ENCODE data around the gene EVC2.
"Not testable (repeated sequence)": the region's sequence is repeated elsewhere in the genome, so short reads cannot be mapped to it uniquely, and the experiment has no call there.

The EVC2 gene

DNA sequence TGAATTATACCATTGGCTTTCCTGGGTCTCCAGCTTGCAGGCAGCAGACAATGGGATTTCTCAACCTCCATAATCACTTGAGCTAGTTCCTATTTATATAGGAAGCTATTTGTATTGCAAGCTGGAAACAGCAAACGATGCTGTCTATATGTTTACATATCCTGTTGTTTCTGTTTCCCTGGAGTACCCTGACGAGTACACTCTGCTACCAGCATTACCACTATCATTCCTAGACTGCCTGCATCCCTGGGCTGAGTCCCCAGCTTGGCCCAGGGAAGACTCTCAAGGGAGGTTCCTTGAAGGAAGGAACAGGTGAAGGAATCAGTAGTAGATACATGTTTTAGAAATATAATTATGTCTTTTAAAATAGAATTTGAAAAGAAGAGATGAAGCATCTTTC lies 81.4 kb downstream of the EVC2 start:
- no peak for DNase-seq (ENCODE audit: low spot score)

DNA sequence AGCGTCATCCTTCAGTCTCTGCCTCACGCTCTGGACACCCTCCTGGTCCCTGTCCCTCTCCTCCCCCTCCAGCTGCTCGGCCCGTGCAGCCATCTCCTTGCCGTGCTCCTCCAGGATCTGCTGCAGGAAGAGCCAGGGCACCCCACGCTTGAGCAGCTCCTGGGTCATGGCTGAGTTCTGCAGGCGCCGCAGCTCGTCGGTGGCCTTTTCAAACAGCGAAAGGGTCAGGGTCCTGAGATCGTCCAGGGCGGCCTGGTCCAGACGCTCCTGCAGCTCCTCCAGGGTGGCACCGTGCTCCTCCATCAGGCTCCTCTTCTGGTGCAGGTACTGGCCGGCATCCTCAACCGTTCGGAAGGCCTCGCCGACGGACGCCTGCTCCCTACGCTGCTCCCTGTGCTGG lies 85.8 kb downstream of the EVC2 start:
- no peak for DNase-seq (ENCODE audit: low spot score)

DNA sequence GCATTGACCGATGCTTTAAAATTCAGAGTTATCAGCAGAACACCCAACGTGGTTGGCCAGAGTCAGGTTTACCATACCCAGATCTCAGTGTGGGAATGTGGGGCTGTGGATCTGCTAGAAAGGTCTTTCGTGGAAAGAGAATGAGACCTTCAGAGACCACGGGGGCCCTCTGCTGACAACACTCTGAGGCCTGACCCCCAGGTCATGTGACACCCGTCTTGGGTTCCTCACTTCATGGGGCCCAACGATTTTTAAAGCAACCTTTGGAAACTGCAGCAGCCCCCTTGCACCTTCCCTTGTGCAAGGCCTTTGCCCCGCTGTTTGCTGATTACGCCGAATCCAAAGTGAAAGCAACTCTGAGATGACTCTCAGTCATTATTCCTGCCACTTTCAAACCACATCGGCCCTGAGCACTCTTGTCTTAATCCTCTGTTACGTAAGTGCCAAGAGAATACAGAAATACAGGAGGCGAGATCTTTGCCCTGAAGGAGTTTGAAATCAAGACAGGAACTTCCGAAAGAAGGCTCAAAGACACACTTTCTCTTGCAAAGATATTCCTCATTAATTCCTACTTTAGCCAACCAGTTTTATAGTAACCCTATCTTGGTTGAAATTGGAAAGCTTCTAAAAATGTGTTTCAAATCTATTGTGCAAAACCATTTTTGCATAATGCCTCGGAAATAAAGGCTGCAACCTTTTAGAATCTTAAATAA lies 88.3 kb downstream of the EVC2 start:
- no peak for DNase-seq (ENCODE audit: low spot score)

DNA sequence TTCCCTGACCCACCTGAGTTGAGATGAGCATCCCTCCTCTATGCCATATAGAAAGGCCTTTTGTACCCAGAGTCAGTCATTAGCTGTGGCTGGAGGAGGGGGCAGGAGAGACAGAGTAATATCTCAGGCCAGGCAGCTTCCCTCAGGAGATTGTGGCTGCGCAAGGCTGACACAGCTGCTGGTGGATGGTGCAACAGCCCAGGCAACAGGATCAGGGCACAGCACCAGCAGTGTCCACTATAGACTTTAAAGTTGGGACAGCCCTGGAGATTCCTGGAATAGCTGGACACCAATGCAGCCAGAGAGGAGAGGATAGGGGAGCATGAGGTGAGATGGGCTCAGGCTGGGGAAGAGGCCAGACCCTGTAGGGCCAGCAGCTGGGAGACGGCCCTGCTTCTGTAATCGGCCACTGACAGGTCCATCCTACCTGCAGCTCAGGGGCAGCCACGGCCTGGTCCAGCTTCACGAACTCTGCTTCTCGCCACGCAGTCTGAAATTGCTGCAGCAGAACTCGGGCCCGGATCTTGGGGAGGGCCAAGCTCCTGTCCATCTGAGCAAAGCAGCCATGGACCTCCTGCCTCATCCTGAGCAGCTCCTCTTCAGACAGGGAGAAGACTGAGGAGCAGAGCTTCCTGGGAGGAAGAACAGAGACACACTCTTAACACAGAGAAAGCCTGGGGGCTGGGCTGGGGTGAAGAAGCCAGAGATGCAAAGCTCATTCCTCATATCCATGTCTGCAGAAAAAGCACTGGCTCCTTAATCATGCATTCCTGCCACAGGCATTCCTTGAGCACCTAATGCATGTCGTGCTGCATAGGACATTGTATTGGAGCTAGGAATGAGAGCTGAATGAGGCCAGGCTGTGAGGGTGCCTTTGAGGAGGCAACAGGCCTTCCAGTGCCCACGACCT lies 90.1 kb downstream of the EVC2 start:
- DNase-seq (ENCODE audit: low spot score) = no peak

DNA sequence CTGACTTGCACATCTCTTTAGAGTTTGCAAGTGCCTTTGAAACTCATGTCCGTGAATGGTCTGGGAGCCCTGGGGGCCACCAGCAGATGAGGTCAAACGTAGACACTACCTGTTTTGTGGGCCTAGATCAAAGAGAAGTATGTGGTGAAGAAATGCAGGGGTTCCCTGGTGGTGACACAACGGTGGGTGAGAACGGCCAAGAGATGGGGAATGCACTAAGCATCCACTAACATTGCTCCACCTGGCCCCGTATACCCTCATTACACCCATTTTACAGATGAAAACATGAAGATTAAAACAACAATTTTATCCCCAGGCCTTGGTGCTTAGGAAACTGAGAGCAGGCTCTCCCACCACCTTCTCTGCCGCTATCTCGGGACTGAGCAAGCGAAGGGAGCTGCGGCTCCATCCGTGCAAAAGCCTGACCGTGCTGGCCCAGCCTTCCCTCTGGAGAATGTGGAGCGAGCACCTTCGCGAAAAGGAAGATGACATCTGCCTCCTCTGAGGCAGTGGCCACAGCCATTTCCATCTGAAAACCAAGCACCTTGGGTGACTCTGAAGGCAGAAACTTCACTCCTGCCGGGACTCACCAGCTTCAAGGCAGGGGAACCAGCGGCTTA lies 91.9 kb downstream of the EVC2 start:
- no peak for DNase-seq (ENCODE audit: low spot score)

DNA sequence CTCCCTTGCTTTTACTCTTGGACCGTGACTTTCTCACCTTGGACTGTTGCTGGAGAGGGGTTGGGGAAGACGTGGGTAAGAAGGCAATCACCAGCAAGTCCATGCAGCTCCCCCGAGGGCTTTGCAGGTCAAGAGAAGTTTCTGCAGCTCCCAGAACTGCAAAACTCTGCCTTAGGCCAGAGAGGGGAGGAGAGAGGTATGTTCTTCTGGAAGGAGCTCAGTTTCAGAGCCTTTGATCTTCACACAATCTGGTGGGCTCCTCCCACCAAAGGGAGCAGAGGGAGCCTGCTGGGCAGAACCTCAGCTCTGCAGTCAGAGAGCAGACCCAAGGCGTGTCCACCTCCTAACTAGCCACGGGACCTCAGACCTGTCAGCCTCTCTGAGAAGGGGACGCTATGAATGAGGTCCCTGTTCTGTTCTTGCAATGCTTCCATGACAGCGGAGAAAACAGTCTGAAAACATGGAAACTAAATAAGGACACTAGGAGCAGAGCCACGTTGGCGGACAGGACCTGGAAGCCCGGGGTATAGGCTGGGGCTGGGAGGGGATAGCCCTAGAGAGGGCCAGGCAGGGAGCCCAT lies 92.8 kb downstream of the EVC2 start:
- no peak for DNase-seq (ENCODE audit: low spot score)

DNA sequence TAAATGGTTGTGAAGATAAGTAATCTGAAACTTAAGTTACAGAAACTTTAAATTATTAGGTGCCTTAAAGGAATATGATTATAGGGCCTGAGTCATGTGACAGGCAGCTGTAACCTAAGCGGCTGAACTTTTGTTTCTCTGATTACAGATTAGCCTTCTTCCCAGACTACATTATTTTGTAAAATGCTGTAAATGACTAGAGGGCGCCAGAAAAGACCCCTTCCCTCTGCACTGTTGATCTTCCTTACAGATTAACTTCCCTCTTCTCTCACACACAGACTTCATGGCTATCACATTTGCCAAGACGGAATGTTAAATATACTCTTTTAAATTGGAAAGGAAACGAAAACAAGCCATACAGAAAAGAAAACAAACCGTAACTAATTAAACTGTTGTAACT lies 96.6 kb downstream of the EVC2 start:
- peak; percentile 19 for DNase-seq (ENCODE audit: low spot score)

DNA sequence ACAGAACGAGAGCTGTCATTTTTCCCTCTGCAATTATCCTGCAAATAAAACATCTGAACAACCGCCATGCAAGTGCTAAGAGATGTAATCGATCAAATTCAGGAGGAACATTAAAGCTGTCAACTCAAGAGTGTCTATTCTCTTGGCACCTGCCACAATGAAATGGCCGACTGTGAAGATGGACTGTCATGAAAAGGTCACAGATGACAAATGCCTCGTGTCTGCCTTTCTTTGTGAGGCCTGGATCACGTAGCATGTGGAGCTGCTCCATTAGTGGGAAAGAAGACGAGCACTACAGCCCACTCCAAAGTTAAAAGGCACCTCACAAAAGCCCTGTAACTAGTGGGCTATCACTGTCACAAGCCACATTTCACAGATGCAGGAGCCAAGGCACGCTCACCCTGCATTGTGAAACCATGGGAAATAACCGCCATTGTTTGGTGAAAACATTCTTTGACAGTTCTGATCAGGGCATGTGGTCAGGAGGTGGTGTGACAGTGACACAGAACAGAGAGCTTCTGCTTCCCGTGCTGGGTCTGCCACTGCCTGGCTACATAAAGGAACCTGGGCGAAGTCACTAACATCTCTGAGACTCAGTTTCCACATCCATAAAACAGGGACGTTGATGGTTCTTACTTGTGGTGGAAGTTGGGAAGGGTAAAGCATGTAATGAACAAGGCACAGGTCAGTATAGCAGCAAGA lies 98.9 kb downstream of the EVC2 start:
- peak; percentile 49 for DNase-seq (ENCODE audit: low spot score)

DNA sequence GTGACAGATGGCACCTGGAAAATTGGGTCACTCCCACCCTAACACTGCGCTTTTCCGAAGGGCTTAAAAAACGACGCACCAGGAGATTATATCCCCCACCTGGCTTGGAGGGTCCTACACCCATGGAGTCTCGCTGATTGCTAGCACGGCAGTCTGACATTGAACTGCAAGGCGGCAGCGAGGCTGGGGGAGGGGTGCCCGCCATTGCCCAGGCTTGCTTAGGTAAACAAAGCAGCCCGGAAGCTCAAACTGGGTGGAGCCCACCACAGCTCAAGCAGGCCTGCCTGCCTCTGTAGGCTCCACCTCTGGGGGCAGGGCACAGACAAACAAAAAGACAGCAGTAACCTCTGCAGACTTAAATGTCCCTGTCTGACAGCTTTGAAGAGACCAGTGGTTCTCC lies 114.5 kb downstream of the EVC2 start:
- not testable (repeated sequence) for DNase-seq (ENCODE audit: low spot score)

DNA sequence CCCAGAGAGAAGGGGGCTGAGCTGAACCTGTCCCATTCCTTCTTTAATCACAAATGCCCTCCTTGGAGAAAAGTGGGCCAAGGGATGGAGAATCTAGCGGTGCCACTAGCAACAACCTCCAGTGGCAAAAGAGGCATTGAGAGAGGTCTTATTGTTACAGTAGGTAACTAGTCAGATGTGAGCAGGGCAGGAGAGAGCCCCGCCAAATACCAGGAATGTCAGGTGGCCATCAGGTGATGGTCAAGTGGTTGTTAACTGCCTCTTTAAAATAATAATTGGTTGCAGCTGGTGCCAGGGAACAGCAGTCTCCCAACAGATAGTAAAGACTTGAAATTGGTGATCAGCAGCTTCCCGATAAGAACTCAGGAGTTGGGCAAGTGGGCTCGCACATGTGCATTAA lies 116.1 kb downstream of the EVC2 start:
- DNase-seq (ENCODE audit: low spot score) = no peak

DNA sequence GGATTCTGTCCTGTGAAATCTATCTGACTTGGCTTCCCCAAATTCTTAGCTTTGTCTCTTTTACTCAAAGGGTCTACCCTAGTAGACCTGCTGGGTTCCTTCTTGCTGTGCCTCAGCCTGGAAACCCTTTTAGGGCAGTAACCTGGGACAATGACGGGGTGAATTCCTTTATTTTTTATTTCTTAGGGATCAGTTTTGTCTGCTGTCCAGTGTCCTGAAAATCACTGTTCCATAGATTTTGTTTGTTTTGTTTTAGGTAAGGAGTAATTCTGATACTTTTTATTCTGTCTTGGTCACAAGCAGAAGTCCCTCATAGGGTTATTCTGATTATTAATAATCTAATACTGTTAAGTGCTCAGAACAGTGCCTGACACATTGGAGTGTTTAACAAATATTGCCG lies 118.9 kb downstream of the EVC2 start:
- DNase-seq (ENCODE audit: low spot score) = no peak

DNA sequence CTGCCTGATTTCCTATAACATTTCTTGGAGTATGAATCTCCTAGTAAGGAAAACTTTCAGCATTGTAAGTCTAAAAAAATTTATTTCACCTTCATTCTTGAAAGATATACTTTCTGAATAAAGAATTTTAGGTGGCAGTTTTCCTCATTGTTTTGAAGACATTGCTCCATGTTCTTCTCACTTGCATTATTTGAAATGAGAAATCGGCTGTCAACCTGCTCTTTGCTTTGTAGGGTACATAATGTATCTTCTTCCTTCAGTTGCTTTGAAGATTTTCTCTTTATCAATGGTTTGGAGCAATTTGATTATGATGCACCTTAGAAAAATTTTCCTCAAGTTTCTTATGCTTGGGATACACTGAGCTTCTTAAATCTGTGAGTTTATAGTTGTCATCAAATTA lies 120.3 kb downstream of the EVC2 start:
- no peak for DNase-seq (ENCODE audit: low spot score)

DNA sequence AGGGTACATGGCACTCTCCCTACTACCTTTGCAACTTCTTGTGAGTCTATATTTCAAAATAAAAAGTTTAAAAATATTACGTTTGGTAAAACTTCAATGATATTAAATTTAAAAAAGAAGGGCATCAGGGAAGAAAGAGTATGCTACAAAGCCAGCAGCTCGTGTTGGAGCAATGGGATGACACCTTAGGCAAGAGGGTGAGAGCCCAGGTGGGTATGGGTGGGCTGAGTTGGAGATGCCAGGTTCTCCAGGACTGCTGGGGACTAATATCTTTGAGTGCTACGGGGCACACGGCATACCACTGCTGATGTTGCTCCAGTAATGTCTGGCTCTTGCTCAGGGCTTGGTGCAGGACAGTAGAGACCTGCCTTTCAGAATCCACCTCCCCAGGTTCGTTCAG lies 132.4 kb downstream of the EVC2 start:
- no peak for DNase-seq (ENCODE audit: low spot score)

DNA sequence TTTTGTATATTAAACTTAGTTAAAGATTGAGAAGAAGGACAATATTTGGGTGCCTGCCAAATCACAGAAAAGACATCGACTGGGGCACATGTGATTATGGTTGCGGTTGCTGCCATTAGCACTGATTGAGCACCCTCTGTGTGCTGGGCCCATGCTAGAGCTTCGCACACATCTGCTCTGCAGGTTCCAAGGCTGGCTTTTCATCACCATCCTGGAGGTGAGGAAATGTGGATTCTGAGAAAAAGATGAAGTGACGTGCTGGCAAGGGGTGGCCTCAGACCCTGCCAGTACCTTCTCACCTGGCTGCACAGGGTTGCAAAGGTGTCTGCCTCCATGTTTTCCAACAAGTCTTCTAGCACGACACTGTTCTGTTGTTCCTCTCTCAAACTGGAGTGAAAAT lies 134.0 kb downstream of the EVC2 start:
- no peak for DNase-seq (ENCODE audit: low spot score)

DNA sequence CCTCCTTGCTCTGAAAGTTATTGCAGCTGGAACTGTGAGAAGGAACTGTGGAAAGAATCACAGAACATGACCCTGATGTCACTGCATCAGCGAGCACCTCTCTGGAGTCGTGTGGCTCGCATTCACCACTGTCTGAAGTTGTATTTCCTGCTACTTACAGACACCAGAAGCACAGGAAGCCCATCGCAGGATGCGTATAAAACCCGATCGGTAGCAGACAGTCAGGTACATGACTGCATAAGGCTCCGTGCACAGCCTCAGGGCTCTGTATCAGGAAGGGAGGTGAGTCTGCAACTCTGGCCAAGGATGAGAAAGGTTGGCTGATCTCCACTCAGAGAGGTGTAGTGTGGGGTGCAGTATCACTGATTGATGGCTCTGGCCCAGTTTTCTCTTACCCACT lies 134.4 kb downstream of the EVC2 start:
- no peak for DNase-seq (ENCODE audit: low spot score)

DNA sequence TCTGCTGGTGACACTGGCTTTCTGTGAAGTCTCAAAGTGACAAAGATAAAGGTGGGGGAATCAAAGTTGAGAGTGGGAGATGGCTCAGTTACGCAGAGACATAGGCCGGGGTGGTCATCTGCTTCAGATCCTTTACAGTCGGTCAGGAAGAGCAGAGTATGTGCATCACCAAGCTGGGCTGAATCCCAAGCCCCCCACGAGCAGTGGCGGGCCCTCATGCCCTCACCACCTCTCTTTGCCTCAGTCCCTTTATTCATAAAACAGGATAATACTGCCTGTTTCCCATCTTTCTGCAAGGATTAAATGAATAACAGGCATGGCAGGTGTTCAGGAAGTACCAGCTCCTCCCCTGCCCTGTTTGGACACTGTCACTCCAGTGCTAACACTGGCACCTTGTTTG lies 135.6 kb downstream of the EVC2 start:
- no peak for DNase-seq (ENCODE audit: low spot score)

DNA sequence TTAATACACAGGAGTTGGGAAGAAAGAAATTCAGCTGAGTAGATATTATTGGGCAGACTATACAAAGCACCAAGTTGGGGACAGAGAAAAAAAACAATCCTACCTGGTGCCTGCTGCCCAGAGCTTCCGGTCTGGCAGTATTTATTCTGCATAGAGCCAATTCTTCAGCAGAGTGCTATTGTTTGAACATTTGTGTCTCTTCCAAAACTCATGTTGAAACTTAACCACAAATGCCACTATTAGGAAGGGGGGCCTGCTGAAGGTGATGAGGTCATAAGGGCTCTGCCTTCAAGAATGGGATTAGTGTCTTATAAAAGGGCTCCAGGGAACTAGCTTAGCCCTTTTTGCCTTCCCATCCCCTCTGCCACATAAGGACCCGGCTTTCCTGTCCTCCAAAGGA lies 136.2 kb downstream of the EVC2 start:
- DNase-seq (ENCODE audit: low spot score) = no peak

DNA sequence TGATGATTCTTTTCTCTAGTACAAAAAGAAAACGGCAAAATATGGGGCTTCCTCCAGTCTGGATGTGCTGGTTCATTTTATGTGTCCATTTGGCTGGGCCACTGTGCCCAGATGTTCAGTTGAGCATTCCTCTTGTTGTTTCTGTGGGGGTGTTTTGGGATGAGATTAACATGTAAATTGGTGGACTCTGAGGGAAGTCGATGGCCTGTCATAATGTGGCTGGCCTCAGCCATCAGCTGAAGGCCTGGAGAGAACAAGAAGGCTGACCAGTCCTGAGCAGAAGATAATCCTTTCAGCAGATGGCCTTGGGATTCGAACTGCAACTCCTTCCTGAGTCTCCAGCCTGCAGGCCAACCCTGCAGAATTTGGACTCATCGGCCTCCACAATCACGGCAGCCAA lies 136.7 kb downstream of the EVC2 start:
- no peak for DNase-seq (ENCODE audit: low spot score)

DNA sequence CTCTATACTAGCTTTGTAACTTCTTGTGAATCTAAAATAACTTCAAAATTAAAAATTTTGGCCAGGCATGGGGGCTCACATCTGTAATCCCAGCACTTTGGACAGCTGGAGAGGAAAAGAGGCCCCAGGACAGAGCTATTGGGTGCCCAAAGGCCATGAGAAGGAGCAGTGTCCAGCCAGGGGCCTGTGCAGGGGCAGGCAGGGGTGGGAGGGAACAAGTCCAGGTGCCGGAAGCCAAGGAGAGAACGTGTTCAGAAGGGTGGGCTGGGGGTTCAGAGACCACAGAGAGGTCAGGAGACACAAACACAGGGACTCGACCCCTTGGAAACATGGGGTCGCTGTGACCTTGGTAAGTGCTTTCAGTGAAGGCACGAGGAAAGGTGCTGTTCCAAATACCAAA lies 138.9 kb downstream of the EVC2 start:
- DNase-seq (ENCODE audit: low spot score) = no peak

DNA sequence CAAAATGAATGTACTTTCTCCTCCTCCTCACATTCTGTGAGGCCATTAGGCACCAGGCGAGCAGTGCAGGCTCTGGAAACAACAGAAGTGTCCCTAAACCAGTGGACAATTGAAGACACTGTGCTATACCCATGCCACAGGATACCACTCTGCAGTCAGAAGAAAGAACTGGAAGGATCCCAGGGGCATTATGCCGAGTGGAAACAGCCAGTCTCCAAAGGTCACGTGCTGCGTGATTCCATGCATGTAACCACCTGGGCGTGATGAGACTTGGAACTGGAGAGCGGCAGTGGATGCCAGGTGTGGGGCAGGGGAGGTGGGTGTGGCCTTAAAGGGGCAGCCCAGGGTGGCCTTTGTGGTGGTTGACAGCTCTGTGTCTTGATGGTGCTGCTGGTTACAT lies 139.4 kb downstream of the EVC2 start:
- no peak for DNase-seq (ENCODE audit: low spot score)

DNA sequence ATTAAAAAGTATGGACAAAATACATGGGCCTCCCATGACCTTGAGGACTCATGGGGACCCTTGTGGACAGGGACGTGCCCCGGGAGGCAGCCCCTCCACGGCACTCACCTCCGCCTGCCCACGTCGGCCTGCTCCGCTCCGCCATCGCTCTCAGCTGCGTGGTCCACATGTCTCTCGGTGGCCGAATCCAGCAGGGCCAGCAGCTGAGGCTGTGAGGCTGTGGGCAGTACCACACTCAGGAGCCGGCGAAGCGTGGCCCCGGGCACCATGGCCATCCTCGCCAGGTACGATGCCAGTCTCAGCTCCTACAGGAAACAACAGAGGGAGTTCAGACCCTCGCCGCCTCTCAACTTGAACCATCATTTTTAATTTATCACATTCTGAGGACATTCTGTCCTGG lies 140.0 kb downstream of the EVC2 start:
- no peak for DNase-seq (ENCODE audit: low spot score)

DNA sequence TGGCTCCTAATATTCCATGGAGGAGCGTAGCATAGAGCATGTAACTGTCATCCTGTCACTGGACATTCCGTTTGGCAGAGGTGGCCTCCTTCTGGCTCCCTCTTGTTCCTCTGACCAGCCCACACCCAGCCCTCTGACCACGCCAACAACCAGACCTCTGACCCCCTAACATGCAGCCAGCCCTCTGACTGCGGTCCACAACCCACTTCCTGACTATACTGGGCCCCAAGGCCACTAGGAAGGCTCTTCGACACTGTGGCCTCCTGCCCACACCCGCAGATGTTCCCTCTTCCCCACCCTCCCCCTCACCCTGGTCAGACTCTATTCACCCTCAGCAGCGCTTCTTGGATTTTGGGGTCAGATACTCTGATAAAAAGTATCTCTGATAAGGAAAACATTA lies 141.4 kb downstream of the EVC2 start:
- DNase-seq (ENCODE audit: low spot score) = no peak
